GM12864 (cell line): ENCODE results near the gene DSCAML1.

Experiments
- DNase-seq: peaks from one replicate; pipeline ENCODE4 v3.0.0-alpha.2; 2011; ENCODE audit warnings: low read depth
- H3K4me3 ChIP-seq: 2 replicates; pipeline ENCODE4 v1.5.1; 2011; ENCODE audit warnings: mild to moderate bottlenecking, low read depth, low read length, control low read depth
- CTCF ChIP-seq: IDR thresholded peaks from 2 replicates; pipeline ENCODE4 v1.5.1; 2011; ENCODE audit warnings: low read depth, mild to moderate bottlenecking, moderate library complexity, low read length, control low read depth, inconsistent platforms; ENCODE audit errors: missing control alignments

DSCAML1 gene

GRCh38 chr11:117835576-117835975 is 38.6 kb upstream of the DSCAML1 start:
- no peak for TF ChIP-seq CTCF
- H3K4me3 ChIP-seq = no peak overlapping the region
- no peak for DNase-seq

- no peak overlapping the region for H3K4me3 ChIP-seq
- DNase-seq = no peak
- no peak for TF ChIP-seq CTCF
Measured at GRCh38 chr11:117834838-117835443, 37.9 kb upstream of the DSCAML1 start.

- no peak for DNase-seq
- no peak for TF ChIP-seq CTCF
- H3K4me3 ChIP-seq = no peak overlapping the region
Measured at GRCh38 chr11:117834068-117834810, 37.2 kb upstream of the DSCAML1 start.

GRCh38 chr11:117833401-117833891 is 36.4 kb upstream of the DSCAML1 start:
- no peak for DNase-seq
- H3K4me3 ChIP-seq = no peak overlapping the region
- no peak for TF ChIP-seq CTCF

GRCh38 chr11:117832511-117832910 is 35.5 kb upstream of the DSCAML1 start:
- no peak for TF ChIP-seq CTCF
- no peak for DNase-seq

GRCh38 chr11:117831661-117832415 is 34.8 kb upstream of the DSCAML1 start:
- DNase-seq = no peak
- no peak for TF ChIP-seq CTCF

More at GRCh38 chr11:117832511-117832910, 35.5 kb upstream of the DSCAML1 start:
- H3K4me3 ChIP-seq = no peak overlapping the region

More at GRCh38 chr11:117831661-117832415, 34.8 kb upstream of the DSCAML1 start:
- no peak overlapping the region for H3K4me3 ChIP-seq
